Suppressor macrophage treated with lipopolysaccharide for 4 hours (primary cell): ENCODE data around the gene ZNF417.
"Not testable (repeated sequence)": the region's sequence is repeated elsewhere in the genome, so short reads cannot be mapped to it uniquely, and the experiment has no call there.

Experiments
- DNase-seq: peaks from one replicate; pipeline ENCODE4 v3.0.0-alpha.2; 2020

ZNF417 gene

GRCh38 chr19:57887195-57887941 lies 29.0 kb downstream of the ZNF417 start:
- no peak for DNase-seq

- DNase-seq: no peak
Measured at GRCh38 chr19:57886046-57886445, 30.3 kb downstream of the ZNF417 start.

- not testable (repeated sequence) for DNase-seq
Measured at GRCh38 chr19:57873883-57874799, 42.3 kb downstream of the ZNF417 start.

DNA sequence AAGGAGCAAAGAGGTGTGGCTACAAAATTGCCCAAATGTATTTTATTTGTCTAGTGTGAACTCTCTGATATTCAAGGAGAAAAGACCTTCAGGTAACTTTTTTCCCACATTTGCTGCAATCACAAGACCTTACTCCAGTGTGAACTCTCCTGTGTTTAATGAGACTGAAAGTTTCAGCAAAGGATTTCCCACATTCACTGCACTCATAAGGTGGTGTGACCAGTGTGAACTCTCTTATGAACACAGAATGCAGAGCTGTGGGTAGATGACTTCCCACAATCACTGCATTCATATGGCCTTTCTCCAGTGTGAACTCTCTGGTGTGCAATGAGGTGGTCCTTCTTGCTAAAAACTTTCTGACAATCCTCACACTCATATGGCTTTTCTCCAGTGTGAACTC lies 43.9 kb downstream of the ZNF417 start:
- no peak for DNase-seq

GRCh38 chr19:57870225-57870624 lies 46.2 kb downstream of the ZNF417 start:
- no peak for DNase-seq

GRCh38 chr19:57869655-57870054 lies 46.7 kb downstream of the ZNF417 start:
- not testable (repeated sequence) for DNase-seq

DNA sequence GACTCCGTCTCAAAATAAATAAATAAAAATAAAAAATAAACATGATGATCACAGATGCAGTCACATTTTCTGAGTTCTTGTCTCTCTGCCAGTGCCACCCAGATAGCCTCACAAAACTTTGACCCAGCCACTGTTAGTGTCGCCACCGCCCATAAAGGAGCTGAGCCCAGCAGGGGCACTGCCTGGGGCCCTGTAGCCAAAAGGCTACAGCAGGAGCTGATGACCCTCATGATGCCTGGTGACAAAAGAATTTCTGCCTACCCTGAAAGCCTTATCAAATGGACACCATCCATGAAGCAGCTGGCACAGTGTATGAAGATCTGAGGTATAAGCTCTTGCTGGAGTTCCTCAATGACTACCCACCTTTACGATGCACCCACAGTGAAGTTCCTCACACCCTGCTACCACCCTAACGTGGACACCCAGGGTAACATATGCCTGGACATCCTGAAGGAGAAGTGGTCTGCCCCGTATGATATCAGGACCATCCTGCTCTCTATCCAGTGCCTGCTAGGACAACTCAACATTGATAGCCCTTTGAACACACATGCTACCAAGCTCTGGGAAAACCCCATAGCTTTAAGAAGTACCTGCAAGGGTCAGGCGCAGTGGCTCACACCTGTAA lies 48.4 kb downstream of the ZNF417 start:
- DNase-seq: no peak
